GM19193 (cell line): ENCODE results near the gene TWIST2.

Source experiments
- POLR2A ChIP-seq: IDR thresholded peaks from 4 replicates; pipeline ENCODE4 v1.6.1; 2011; ENCODE audit not compliant: insufficient read depth, insufficient read length; ENCODE audit errors: extremely low read depth

Gene TWIST2

GRCh38 chr2:238906936-238907716 lies 59.2 kb downstream of the TWIST2 start:
- no peak for TF ChIP-seq POLR2A

- no peak for TF ChIP-seq POLR2A
Observed at GRCh38 chr2:238907717-238908173, 59.9 kb downstream of the TWIST2 start.

DNA sequence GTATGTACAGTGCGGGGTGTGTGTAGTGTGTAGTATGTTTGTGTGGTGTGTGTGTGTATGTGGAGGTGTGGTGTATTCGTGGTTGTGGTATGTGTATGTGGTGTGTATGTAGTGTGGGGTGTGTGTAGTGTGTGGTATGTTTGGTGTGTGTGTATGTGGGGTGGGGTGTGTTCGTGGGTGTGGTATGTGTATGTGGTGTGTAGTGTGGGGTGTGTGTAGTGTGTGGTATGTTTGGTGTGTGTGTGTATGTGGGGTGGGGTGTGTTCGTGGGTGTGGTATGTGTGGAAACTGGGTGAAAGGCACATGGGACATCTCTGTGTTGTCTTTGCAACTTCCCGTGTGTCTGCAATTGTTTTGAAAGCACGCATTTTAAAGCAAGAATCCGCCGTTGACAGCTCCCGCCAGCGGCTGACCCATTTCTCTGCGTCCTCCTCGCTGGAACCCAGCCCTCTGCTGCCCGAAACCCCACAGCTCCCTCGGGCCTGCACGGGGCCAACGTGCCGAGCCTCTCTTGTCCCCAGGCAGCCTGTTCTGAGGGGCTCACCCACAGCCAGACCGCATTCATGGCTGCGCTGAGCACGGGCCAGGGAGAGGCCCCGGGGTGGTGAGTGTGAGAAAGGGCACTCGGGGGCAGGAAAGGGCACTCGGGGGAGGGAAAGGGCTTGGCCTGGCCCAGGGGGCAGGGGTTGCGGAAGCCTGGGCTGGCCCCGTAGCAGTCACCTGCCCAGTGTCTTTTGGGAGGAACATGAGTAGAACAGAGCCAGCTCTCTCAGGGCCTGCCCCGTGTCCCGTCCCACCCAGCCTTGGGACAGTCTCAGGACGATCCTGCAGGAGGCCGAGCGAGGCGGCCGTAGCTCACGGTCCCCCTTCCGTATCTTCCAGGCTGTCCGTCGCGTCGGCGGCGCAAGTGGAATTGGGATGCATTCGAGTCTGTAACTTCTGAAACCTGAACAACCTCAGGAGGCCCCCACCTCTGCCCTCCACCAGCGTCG lies 61.4 kb downstream of the TWIST2 start:
- TF ChIP-seq POLR2A, result no peak

DNA sequence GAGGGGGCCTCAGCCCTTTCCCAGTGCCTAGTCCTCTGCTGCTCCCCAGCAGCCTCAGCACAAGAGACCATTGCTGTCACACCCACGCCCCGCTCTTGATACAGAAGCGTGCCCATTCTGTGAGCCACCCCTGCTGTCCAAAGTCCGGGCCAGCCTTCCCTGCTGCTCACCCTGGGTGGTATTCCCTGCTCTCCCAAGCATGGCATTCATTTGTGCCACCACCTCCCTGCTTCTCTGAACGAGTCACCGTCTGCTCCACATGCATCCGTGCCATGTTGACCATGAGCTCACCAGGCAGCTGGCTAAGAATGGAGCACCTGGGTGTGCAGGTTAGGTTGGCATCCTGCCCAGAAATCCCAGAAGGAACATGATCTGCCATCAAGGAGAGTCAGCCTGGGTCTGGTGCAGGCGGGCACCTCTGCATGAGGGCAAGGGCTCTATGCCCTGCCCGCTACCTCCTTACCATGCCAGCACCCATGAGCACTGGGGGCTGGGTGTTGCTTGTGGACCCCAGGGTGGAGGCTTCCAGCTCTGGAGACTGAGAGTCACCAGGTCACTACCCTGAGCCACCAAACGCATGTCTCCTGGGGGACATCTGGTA lies 63.0 kb downstream of the TWIST2 start:
- TF ChIP-seq POLR2A, result no peak

DNA sequence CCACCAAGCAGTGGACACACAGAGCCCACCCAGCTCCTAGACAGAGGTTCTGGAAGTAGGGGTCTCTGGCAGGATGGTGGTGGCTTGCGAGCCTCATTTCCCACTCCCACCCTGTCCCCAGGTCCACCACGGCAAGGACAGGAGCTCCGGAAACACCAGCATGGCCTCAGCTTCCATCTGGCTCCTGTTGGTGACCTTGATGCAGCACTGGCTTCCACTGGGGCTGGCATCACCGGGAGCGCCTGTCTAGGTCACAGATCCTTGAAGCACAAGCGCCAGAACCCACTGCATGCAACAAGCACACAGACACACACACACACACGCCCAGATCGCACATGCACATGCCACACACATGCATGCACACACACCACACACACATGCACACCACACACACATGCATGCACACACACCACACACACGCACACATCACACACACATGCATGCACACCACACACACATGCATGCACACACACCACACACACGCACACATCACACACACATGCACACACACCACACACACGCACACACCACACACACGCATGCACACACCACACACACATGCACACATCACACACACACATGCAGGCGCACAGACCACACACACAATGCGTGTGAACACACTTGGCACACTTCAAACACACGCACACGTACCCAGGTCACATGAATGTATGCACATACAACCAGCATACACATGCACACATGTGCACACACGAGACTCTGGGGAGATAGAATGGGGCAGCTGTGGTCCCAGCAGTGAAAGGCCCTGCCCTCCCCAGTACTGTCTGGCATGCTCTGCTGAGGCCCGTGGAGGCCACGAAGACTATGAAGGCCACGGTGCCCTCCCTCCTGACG lies 63.7 kb downstream of the TWIST2 start:
- TF ChIP-seq POLR2A, result no peak

GRCh38 chr2:238912228-238912915 lies 64.5 kb downstream of the TWIST2 start:
- no peak for TF ChIP-seq POLR2A

GRCh38 chr2:238912916-238913875 lies 65.3 kb downstream of the TWIST2 start:
- TF ChIP-seq POLR2A, result no peak

DNA sequence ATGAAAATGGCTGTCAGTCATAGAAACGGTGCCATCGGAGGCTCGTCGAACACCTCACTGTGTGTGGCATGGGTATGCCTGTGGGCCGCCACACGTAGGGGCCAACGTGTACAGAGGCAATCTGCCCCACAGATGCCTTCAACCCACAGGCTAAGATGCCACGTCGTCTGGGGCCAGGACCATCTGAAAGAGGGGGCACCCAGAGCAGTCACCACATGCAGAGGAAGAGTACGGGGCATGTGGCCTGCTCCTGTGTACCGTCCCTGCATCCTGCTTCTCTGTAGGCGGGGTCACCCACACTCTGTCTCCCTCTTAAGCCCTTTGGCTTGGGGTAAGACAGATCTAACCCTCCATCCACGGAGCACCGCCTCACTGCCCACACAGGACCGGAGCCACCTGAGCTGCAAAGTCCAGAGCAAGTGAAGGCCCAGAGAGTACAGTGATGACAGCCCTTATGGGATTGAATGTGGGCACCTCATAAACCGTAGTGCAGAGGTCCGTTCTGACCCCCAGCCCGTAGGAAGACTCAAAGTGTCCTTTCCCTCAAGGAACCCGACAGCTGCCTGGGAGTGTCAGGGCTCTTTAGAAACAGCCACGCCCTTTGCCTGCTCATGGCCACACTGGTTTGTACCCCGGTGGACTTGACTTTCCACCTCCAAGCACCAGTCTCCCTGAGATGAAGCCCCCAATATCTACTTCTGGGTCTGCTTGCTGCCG lies 66.2 kb downstream of the TWIST2 start:
- no peak for TF ChIP-seq POLR2A

- TF ChIP-seq POLR2A, result no peak
Observed at GRCh38 chr2:238914648-238915015, 66.7 kb downstream of the TWIST2 start.

DNA sequence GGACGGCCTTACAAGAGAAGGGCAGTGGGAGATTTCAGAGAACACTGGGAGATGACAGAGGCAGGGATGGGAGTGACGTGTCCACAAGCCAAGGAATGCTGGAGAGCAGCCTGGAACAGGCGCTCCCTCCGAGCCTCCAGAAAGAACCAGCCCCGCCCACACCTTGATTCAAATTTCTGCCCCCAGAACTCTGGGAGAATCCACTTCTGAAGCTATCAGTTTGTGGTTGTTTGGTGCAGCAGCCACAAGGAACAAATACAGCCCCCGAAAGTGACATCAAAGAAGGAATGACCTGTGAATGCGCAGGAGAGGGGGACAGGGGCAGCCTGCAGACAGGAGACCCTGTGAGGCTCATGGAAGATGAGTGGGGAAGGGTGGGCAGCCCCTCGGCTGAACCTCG lies 67.3 kb downstream of the TWIST2 start:
- TF ChIP-seq POLR2A, result no peak

- no peak for TF ChIP-seq POLR2A
Observed at GRCh38 chr2:238915596-238915995, 67.7 kb downstream of the TWIST2 start.
